GM12873 (cell line): ENCODE measurements around the gene NR1H3.

Experiments used
- CTCF ChIP-seq: IDR thresholded peaks from 2 replicates; pipeline ENCODE4 v1.5.1; 2012; ENCODE audit warnings: low read depth, mild to moderate bottlenecking, moderate library complexity, low read length, control low read depth; ENCODE audit not compliant: insufficient read depth; ENCODE audit errors: missing control alignments

Gene NR1H3

GRCh38 chr11:47222696-47223095 is 35.1 kb upstream of the NR1H3 start:
- TF ChIP-seq CTCF: no peak

GRCh38 chr11:47225552-47226400 is 32.0 kb upstream of the NR1H3 start:
- TF ChIP-seq CTCF: no peak

GRCh38 chr11:47229161-47229560 is 28.6 kb upstream of the NR1H3 start:
- no peak for TF ChIP-seq CTCF

GRCh38 chr11:47233051-47233450 is 24.7 kb upstream of the NR1H3 start:
- no peak for TF ChIP-seq CTCF

GRCh38 chr11:47233989-47234668 is 23.7 kb upstream of the NR1H3 start:
- peak; percentile 29 for TF ChIP-seq CTCF

- TF ChIP-seq CTCF: no peak
Observed at GRCh38 chr11:47234669-47235100, 23.1 kb upstream of the NR1H3 start.

GRCh38 chr11:47235163-47235562 is 22.6 kb upstream of the NR1H3 start:
- no peak for TF ChIP-seq CTCF
